GM12878 (cell line): ENCODE results near the gene RBMS3. TPM values are rescaled to one million over a fixed set of nuclear protein-coding genes. Genes with fewer than 3 reads are reported as not detected.

ENCODE experiments used
- ASH2L ChIP-seq: fragments of 300-600, 200-600 bp; sonication (generic); IDR thresholded peaks from 2 replicates; pipeline ENCODE4 v1.6.1; 2017; ENCODE audit warnings: low read depth, mild to moderate bottlenecking, borderline replicate concordance
- BACH1 ChIP-seq: fragments of 450-650 bp; IDR thresholded peaks from 2 replicates; pipeline ENCODE4 v1.6.1; 2017; ENCODE audit warnings: mild to moderate bottlenecking, borderline replicate concordance
- BMI1 ChIP-seq: fragments of 450-650 bp; IDR thresholded peaks from 2 replicates; pipeline ENCODE4 v1.6.1; 2016; ENCODE audit warnings: mild to moderate bottlenecking, moderate library complexity, borderline replicate concordance
- CBX5 ChIP-seq: sonication (generic); IDR thresholded peaks from 2 replicates; pipeline ENCODE4 v1.6.1; 2016; ENCODE audit warnings: low read depth, moderate library complexity, mild to moderate bottlenecking, inconsistent platforms
- CHD1 ChIP-seq: IDR thresholded peaks from 2 replicates; pipeline ENCODE4 v1.6.1; 2012; ENCODE audit warnings: low read depth, low read length, improper control_type of control experiment
- CREB1 ChIP-seq: IDR thresholded peaks from 2 replicates; pipeline ENCODE4 v1.6.1; 2012; ENCODE audit warnings: low read depth, mild to moderate bottlenecking, inconsistent platforms
- ETV6 ChIP-seq, 2 experiments: fragments of 450-650 bp in 1 of 2; IDR thresholded peaks in 1 of 2; conservative IDR thresholded peaks in 1 of 2; 2 replicates each; pipeline ENCODE4 v1.6.1; 2014; ENCODE audit warnings: antibody characterized with exemption in 1 of 2, borderline replicate concordance in 1 of 2, low read depth in 1 of 2, mild to moderate bottlenecking in 1 of 2, moderate library complexity in 1 of 2
- EZH2 ChIP-seq: IDR thresholded peaks from 2 replicates; pipeline ENCODE4 v1.6.1; 2012; ENCODE audit warnings: low read depth, mild to moderate bottlenecking, control low read depth, inconsistent platforms, low read length, borderline replicate concordance; ENCODE audit not compliant: control insufficient read depth
- FOS ChIP-seq: IDR thresholded peaks from 3 replicates; pipeline ENCODE4 v1.6.1; 2011; ENCODE audit warnings: borderline replicate concordance; ENCODE audit not compliant: insufficient read length; ENCODE audit errors: extremely low read depth
- GABPA ChIP-seq: IDR thresholded peaks from 2 replicates; pipeline ENCODE4 v1.6.1; 2014; ENCODE audit warnings: antibody characterized with exemption, low read depth, mild to moderate bottlenecking, inconsistent platforms
- JUNB ChIP-seq: IDR thresholded peaks from 2 replicates; pipeline ENCODE4 v1.6.1; 2016; ENCODE audit warnings: antibody characterized with exemption, mild to moderate bottlenecking
- MTA2 ChIP-seq: fragments of 450-650 bp; IDR thresholded peaks from 2 replicates; pipeline ENCODE4 v1.6.1; 2016; ENCODE audit warnings: low read depth, mild to moderate bottlenecking, moderate library complexity
- NFYB ChIP-seq: IDR thresholded peaks from 2 replicates; pipeline ENCODE4 v1.6.1; 2011; ENCODE audit warnings: low read depth, mild to moderate bottlenecking, low read length, improper control_type of control experiment, moderate library complexity; ENCODE audit not compliant: insufficient read depth
- PAX5 ChIP-seq: IDR thresholded peaks from 2 replicates; pipeline ENCODE4 v1.6.1; 2011; ENCODE audit warnings: low read depth, low read length, borderline replicate concordance
- POLR2AphosphoS5 ChIP-seq: IDR thresholded peaks from 2 replicates; pipeline ENCODE4 v1.6.1; 2011; ENCODE audit warnings: mild to moderate bottlenecking, low read length, inconsistent platforms
- RAD51 ChIP-seq: fragments of 450-650 bp; IDR thresholded peaks from 2 replicates; pipeline ENCODE4 v1.6.1; 2016; ENCODE audit warnings: moderate library complexity, mild to moderate bottlenecking, inconsistent platforms
- RUNX3 ChIP-seq: IDR thresholded peaks from 2 replicates; pipeline ENCODE4 v1.6.1; 2012; ENCODE audit warnings: low read length, inconsistent platforms
- SIX5 ChIP-seq: IDR thresholded peaks from 2 replicates; pipeline ENCODE4 v1.6.1; 2011; ENCODE audit warnings: mild to moderate bottlenecking, low read depth, low read length, moderate library complexity; ENCODE audit not compliant: severe bottlenecking
- SP1 ChIP-seq: IDR thresholded peaks from one replicate; pipeline ENCODE4 v1.6.1; 2011; ENCODE audit warnings: low read depth, low read length
- SPI1 ChIP-seq: IDR thresholded peaks from 2 replicates; pipeline ENCODE4 v1.6.1; 2011; ENCODE audit warnings: low read depth, mild to moderate bottlenecking, low read length, moderate library complexity, borderline replicate concordance; ENCODE audit not compliant: insufficient read depth
- SREBF1 ChIP-seq: IDR thresholded peaks from 2 replicates; pipeline ENCODE4 v1.6.1; 2012; ENCODE audit warnings: mild to moderate bottlenecking, low read length
- STAT1 ChIP-seq: fragments of 450-650 bp; conservative IDR thresholded peaks from 2 replicates; pipeline ENCODE4 v1.6.1; 2014; ENCODE audit warnings: antibody characterized with exemption, mild to moderate bottlenecking
- TCF12 ChIP-seq: IDR thresholded peaks from 2 replicates; pipeline ENCODE4 v1.6.1; 2011; ENCODE audit warnings: low read depth, mild to moderate bottlenecking, low read length
- ZNF274 ChIP-seq: IDR thresholded peaks from one replicate; pipeline ENCODE4 v1.8.0; 2011; ENCODE audit not compliant: insufficient read length, insufficient read depth
- ZNF622 ChIP-seq: fragments of 450-650 bp; IDR thresholded peaks from 2 replicates; pipeline ENCODE4 v1.6.1; 2017; ENCODE audit warnings: mild to moderate bottlenecking, inconsistent platforms
- polyA plus RNA-seq, 11 experiments: library from polyadenylated mRNA; depleted of rRNA in 4 of 11; unstranded in 6 of 11; stranded (reverse) in 5 of 11; fragments of >200 nt; fragmentation: Nextera tagmentation in 4 of 11; fragmentation: Illumina TruSeq in 1 of 11; extraction: Ambion mirVana in 4 of 11; extraction: Trizol in 1 of 11; gene quantifications; 1 replicate in 1 of 11; 2 replicates in 10 of 11; pipeline versions ENCODE4 v1.2.1 to v1.2.3, GENCODE V29; 2011 to 2016; ENCODE audit warnings: inconsistent platforms in 2 of 11, missing spikeins in 2 of 11, low read depth in 1 of 11
- total RNA-seq, 4 experiments: library from RNA; depleted of rRNA in 3 of 4; stranded (reverse); fragments of >200 nt in 3 of 4; fragmentation: Illumina TruSeq in 1 of 4; extraction: Trizol in 1 of 4; gene quantifications; 2 replicates each; pipeline versions ENCODE4 v1.2.1 to v1.2.3, GENCODE V29; 2013 to 2021
- TF ChIP-seq, protein P1 (sequence below): fragments of 450-650 bp; IDR thresholded peaks from 2 replicates; pipeline ENCODE4 v1.6.1; 2016; ENCODE audit warnings: mild to moderate bottlenecking
- TF ChIP-seq, protein P2 (sequence below): IDR thresholded peaks from 2 replicates; pipeline ENCODE4 v1.6.1; 2012; ENCODE audit warnings: low read depth, low read length, improper control_type of control experiment
- TF ChIP-seq, protein P3 (sequence below): IDR thresholded peaks from 2 replicates; pipeline ENCODE4 v1.6.1; 2012; ENCODE audit warnings: low read length, inconsistent platforms

RBMS3 gene
- total and polyA plus RNA-seq, 10 of the 15 experiments (the other 5 are each of a cell fraction or from before 2014, with no cell fraction given) = 0.79 to 4.7 (median 3.1) TPM

DNA sequence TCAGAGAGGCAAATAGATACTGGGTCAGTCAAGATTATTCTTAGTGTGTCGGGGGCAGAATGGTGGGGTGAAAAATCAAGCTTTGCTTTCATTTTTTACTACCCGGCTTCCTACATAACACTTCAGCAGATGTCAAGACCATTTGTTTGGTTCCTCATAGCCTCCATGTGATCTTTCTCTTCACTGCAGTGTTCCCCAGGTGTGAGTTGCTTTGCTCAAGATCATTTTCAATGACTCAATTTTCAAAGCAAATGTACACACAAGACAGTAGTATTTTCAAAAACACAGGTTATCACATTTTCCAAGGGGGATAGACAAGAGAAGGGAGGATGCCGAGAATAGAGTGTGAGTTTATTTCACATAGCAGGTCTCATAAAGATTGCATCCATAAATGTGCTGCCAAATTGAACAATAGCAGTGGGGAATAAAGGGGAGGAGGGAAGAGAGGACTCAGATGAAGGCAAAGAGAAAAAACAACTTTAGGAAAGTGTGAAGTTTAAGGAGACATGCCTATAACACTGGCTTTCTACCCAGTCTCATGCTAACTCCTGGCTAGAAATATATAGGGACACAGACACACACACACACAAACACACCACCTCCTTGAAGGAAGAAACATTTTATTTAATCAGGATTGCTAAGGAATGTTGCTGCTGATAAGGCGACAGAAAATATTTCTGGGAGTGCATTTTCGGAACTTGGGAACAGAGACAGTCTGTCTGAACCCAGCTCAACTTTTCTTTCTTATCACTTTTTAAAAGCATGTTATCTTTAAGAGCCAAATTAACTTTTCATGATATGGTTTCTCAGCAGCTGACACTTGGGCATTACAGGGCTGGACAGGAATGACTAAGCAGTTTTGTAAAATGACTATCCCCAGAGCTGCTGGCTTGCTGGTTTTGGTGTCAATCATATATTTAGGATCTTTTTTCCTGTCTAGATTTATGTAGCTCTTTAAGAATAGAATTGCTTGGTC lies 402.4 kb downstream of the RBMS3 start (continued):
- no peak for TF ChIP-seq STAT1
- 0 out of 2 replicates have a peak, but pooled peaks have one; percentile 19 for TF ChIP-seq CREB1
- TF ChIP-seq TCF12 = peak; percentile 85
- no peak for TF ChIP-seq EZH2
- TF ChIP-seq SREBF1 = no peak
- TF ChIP-seq BACH1 = peak; percentile 97; the same call in 1 of the 2 replicates
- TF ChIP-seq ZNF274 = no peak
- TF ChIP-seq MTA2 = peak; percentile 83
- TF ChIP-seq ETV6 (conservative IDR thresholded peaks at IDR 0.05 in 1 of 2, IDR thresholded peaks at IDR 0.05 in 1 of 2; ENCODE audit: borderline replicate concordance in 1 of 2, low read depth in 1 of 2) = peak in 1 of 2 experiments; percentile 40; a peak in 1 of 4 replicates
- no peak for TF ChIP-seq SPI1
- peak; percentile 27 for TF ChIP-seq RAD51
- TF ChIP-seq POLR2AphosphoS5 = no peak
- TF ChIP-seq GABPA = peak; percentile 67; the same call in 1 of the 2 replicates
- no peak for TF ChIP-seq ZNF622
- TF ChIP-seq SP1 = no peak
- TF ChIP-seq NFYB = peak; percentile 94
- TF ChIP-seq RUNX3 = peak; percentile 83
- TF ChIP-seq, protein P1, sequence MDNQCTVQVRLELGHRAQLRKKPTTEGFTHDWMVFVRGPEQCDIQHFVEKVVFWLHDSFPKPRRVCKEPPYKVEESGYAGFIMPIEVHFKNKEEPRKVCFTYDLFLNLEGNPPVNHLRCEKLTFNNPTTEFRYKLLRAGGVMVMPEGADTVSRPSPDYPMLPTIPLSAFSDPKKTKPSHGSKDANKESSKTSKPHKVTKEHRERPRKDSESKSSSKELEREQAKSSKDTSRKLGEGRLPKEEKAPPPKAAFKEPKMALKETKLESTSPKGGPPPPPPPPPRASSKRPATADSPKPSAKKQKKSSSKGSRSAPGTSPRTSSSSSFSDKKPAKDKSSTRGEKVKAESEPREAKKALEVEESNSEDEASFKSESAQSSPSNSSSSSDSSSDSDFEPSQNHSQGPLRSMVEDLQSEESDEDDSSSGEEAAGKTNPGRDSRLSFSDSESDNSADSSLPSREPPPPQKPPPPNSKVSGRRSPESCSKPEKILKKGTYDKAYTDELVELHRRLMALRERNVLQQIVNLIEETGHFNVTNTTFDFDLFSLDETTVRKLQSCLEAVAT = no peak
- peak; percentile 98 for TF ChIP-seq JUNB
- TF ChIP-seq SIX5 = no peak
- TF ChIP-seq, protein P2, sequence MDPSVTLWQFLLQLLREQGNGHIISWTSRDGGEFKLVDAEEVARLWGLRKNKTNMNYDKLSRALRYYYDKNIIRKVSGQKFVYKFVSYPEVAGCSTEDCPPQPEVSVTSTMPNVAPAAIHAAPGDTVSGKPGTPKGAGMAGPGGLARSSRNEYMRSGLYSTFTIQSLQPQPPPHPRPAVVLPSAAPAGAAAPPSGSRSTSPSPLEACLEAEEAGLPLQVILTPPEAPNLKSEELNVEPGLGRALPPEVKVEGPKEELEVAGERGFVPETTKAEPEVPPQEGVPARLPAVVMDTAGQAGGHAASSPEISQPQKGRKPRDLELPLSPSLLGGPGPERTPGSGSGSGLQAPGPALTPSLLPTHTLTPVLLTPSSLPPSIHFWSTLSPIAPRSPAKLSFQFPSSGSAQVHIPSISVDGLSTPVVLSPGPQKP = no peak
- no peak for TF ChIP-seq ASH2L
- TF ChIP-seq FOS = no peak
- TF ChIP-seq, protein P3, sequence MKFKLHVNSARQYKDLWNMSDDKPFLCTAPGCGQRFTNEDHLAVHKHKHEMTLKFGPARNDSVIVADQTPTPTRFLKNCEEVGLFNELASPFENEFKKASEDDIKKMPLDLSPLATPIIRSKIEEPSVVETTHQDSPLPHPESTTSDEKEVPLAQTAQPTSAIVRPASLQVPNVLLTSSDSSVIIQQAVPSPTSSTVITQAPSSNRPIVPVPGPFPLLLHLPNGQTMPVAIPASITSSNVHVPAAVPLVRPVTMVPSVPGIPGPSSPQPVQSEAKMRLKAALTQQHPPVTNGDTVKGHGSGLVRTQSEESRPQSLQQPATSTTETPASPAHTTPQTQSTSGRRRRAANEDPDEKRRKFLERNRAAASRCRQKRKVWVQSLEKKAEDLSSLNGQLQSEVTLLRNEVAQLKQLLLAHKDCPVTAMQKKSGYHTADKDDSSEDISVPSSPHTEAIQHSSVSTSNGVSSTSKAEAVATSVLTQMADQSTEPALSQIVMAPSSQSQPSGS = peak; percentile 89
- no peak for TF ChIP-seq BMI1
- no peak for TF ChIP-seq CBX5
- TF ChIP-seq PAX5 = 0 out of 2 replicates have a peak, but pooled peaks have one; percentile 39
- no peak for TF ChIP-seq CHD1
